Muscle of leg (tissue), 11 donors: Measurements from ENCODE around the gene CYP4F22. TPM values are rescaled to one million over a fixed set of nuclear protein-coding genes. Genes with fewer than 3 reads are reported as not detected.

ENCODE experiments used
- DNase-seq: peaks from one replicate; pipeline ENCODE4 v3.0.0; 2013
- H3K27ac ChIP-seq: one replicate; pipeline ENCODE4 v1.5.1; 2013; ENCODE audit warnings: mild to moderate bottlenecking, low read length, control low read depth
- H3K27me3 ChIP-seq: one replicate; pipeline ENCODE4 v1.6.1; 2013; ENCODE audit warnings: low read length; ENCODE audit not compliant: control insufficient read depth, insufficient read depth
- H3K36me3 ChIP-seq: one replicate; pipeline ENCODE4 v1.6.1; 2013; ENCODE audit warnings: low read length; ENCODE audit not compliant: control insufficient read depth, insufficient read depth
- H3K4me1 ChIP-seq: one replicate; pipeline ENCODE4 v1.6.1; 2013; ENCODE audit warnings: low read length; ENCODE audit not compliant: control insufficient read depth, insufficient read depth
- H3K4me3 ChIP-seq: one replicate; pipeline ENCODE4 v1.5.1; 2013; ENCODE audit warnings: low read length, control low read depth
- H3K9me3 ChIP-seq: replicated peaks from 2 replicates; pipeline ENCODE4 v1.6.1; 2013; ENCODE audit warnings: low read depth, low read length; ENCODE audit not compliant: control insufficient read depth
- WGBS: methylation state at CpG from one replicate; pipeline ENCODE4 v1.1.5; 2013; ENCODE audit warnings: missing lambda C conversion rate; ENCODE audit not compliant: insufficient coverage; 5-methylcytosine and 5-hydroxymethylcytosine counted together
- polyA plus RNA-seq, 8 donors: library from polyadenylated mRNA; unstranded; fragments of 120-200 nt; gene quantifications; one replicate each; pipeline versions ENCODE4 v1.2.1 to v1.2.3, GENCODE V29; 2013; ENCODE audit warnings: inconsistent platforms in 1 of 8, low replicate concordance in 1 of 8; ENCODE audit not compliant: insufficient read length in 8 of 8, insufficient read depth in 1 of 8
- total RNA-seq: library from RNA; stranded (reverse); fragments of 120-200 nt; gene quantifications from one replicate; pipeline ENCODE4 v1.2.4, GENCODE V29; 2013

The CYP4F22 gene
- total and polyA plus RNA-seq, 9 donors: 0.11 to 0.44 TPM; not detected in 7

DNA sequence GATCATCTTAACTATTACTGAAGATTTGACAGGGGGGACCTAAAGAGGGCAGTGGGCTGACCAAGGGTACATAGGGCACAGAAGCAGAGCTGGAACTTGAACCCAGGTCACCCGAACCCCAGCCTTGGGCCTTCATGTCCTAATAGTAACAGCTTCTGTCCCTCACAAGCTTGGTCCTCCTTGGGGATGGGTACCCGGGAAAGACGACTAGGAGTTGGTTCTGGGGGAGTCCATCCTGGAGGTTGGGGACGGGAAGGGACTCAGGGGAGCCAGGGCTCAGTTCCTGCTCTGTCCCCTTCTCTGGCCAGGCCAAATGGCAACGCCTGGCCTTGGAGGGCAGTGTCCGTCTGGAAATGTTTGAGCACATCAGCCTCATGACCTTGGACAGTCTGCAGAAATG lies 67.1 kb downstream of the CYP4F22 start:
- no peaks in the 10 kb centered on the region for H3K27me3 ChIP-seq

DNA sequence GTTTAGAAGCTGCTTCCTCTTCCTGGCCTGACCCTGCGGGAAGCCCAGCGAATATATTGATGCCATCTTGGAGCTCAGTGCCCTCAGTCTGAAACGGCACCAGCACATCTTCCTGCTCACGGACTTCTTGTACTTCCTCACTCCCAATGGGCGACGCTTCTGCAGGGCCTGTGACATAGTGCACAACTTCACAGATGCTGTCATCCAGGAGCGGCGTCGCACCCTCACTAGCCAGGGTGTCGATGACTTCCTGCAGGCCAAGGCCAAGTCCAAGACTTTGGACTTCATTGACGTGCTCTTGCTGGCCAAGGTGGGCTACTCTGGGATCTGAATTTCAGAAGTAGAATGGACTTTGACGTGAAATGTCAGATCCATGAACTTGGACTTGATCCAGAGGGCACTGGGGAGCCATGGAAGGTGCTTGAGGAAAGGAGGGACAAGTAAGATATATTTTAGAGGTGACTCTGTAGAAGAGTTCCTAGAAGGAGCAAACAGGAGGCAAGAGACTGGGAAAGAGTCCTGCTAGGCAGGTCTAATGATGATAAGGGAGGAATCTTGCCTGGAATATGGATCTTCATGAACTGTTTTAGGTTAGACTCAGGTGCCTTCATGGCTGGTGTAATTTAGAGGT lies 68.3 kb downstream of the CYP4F22 start:
- H3K36me3 ChIP-seq: no peaks in the 10 kb centered on the region
- no peak for DNase-seq
- no peaks in the 10 kb centered on the region for H3K27me3 ChIP-seq
- no peaks in the 10 kb centered on the region for H3K4me1 ChIP-seq
- no peak overlapping the region for H3K27ac ChIP-seq
- no peaks in the 10 kb centered on the region for H3K9me3 ChIP-seq
- 81% methylated on average over 12 of the region's 12 CpGs for WGBS
- H3K4me3 ChIP-seq: no peak overlapping the region

More for the DNA sequence above, 67.1 kb downstream of the CYP4F22 start:
- H3K4me3 ChIP-seq: no peak overlapping the region
- WGBS: 66% methylated on average over 3 of the region's 6 CpGs
- DNase-seq: no peak
- no peaks in the 10 kb centered on the region for H3K9me3 ChIP-seq
- H3K36me3 ChIP-seq: no peaks in the 10 kb centered on the region
- H3K27ac ChIP-seq: no peak overlapping the region
- H3K4me1 ChIP-seq: no peaks in the 10 kb centered on the region

DNA sequence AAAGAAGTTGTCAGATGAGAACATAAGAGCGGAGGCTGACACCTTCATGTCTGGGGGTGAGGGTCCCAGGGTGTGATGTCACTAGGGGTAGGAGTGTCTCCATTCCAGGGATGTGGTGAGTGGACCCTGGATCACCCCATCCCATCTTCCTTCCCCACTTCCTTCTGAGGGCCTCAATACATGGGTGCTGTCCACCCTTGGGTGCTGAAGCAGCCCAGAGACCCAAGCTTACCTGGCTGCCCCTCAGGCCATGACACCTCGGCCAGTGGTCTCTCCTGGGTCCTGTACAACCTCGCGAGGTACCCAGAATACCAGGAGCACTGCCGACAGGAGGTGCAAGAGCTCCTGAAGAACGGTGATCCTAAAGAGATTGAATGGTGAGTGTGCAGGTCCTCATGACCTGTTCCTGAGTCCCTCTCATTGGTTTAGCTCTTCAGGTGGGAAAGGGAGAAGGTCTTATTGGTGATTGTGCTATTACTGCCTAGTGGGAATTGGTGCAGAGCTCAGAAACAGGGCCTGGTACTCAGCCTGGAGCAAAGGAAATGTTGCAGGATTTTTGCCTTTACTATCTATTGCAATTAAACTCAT lies 69.0 kb downstream of the CYP4F22 start:
- Histone ChIP-seq H3K27me3 (no peaks in the 10 kb centered on the region), H3K27ac (no peak overlapping the region)
- 66% methylated on average over 5 of the region's 6 CpGs for WGBS

DNA sequence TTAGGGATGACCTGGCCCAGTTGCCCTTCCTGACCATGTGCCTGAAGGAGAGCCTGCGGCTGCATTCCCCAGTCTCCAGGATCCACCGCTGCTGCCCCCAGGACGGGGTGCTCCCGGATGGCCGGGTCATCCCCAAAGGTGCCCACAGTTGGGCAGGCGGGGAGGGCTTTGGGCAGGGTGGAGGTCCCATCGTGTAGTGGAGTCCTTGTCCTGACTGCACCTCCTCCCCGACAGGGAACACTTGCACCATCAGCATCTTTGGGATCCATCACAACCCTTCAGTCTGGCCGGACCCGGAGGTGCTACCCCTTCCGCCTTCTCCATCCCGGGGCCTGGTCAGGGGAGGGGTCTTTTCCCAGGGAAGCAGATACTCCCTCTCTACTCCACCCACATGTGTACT lies 75.0 kb downstream of the CYP4F22 start:
- H3K27me3 ChIP-seq: peaks cover 10% of the 10 kb centered on the region

More for the DNA sequence above, 69.0 kb downstream of the CYP4F22 start:
- no peaks in the 10 kb centered on the region for H3K9me3 ChIP-seq
- H3K4me3 ChIP-seq: no peak overlapping the region
- no peak for DNase-seq
- H3K4me1 ChIP-seq: no peaks in the 10 kb centered on the region
- no peaks in the 10 kb centered on the region for H3K36me3 ChIP-seq

DNA sequence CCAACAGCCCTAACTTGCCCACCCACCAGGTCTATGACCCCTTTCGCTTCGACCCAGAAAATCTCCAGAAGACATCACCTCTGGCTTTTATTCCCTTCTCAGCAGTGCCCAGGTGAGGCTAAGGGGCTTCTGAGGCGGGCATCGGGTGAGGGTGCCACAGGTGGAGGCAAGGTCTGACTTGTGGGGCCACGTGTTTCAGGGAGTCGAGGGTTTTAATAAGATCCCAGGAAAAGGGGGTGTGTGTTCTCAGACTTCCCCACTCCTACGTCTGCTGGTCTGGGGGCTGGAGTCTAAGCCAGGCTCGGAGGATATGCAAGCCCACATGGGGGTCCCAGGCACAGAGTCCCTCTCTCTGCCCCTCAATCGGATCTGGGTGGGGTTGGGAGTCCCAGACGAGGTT lies 75.8 kb downstream of the CYP4F22 start:
- H3K36me3 ChIP-seq: no peaks in the 10 kb centered on the region
- H3K9me3 ChIP-seq: no peaks in the 10 kb centered on the region
- H3K4me1 ChIP-seq: peaks cover 3% of the 10 kb centered on the region
- WGBS: no CpG with 5 or more reads among the region's 10 CpGs
- H3K27ac ChIP-seq: no peak overlapping the region
- no peak overlapping the region for H3K4me3 ChIP-seq
- peaks cover 10% of the 10 kb centered on the region for H3K27me3 ChIP-seq
- DNase-seq: no peak

More for the DNA sequence above, 75.0 kb downstream of the CYP4F22 start:
- Histone ChIP-seq H3K4me3 (no peak overlapping the region), H3K36me3 (no peaks in the 10 kb centered on the region), H3K9me3 (no peaks in the 10 kb centered on the region), H3K4me1 (peaks cover 3% of the 10 kb centered on the region), H3K27ac (no peak overlapping the region)
- WGBS: 83% methylated on average over 4 of the region's 12 CpGs
- DNase-seq: no peak

DNA sequence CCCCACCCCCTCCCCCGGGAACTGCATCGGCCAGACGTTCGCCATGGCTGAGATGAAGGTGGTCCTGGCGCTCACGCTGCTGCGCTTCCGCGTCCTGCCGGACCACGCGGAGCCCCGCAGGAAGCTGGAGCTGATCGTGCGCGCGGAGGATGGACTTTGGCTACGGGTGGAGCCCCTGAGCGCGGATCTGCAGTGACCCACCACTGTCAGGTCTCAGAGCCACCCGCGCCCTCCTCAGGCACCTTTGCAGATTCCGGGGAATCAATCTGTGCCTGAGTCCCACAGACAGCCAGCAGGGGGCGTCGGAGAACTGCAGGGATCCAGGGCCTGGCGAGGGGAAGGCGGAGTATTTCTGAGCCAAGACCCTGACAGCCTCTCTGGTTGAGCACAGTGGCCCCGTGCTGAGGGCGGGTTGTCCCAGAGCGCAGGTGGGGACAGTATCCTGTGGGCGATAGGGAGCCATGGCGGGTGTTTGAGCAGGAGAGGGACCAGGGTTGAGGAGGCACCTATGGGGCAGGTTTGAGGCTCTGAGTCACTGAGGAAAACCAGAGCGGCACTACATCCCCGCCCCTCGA lies 76.3 kb downstream of the CYP4F22 start:
- H3K27ac ChIP-seq: no peak overlapping the region
- H3K4me3 ChIP-seq: no peak overlapping the region
- H3K27me3 ChIP-seq: peaks cover 10% of the 10 kb centered on the region
- 2% methylated on average over 26 of the region's 35 CpGs for WGBS
- peaks cover 3% of the 10 kb centered on the region for H3K4me1 ChIP-seq
- peak; percentile 73 for DNase-seq
- no peaks in the 10 kb centered on the region for H3K36me3 ChIP-seq
- H3K9me3 ChIP-seq: no peaks in the 10 kb centered on the region

DNA sequence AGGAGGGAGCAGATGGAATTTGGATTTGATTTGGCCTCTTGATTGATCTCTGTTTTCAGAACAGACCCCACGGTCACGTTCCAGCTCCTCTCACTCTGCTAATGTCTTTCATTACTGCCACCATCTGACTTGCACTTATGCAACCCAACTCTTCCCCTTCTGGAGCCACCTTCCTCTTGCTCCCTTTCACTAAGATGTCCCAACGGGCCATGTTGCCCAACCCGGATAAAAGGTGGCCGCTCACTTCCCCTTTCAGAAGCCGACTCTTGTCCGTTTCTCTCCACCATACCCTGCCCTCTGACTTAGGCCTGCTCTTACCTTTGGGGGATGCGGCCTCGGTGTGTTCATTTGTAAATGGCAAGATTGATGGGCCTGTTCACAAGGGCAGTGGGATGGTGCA lies 79.3 kb downstream of the CYP4F22 start:
- no peak overlapping the region for H3K4me3 ChIP-seq
- 68% methylated on average over 7 of the region's 9 CpGs for WGBS
- H3K27ac ChIP-seq: no peak overlapping the region
- H3K4me1 ChIP-seq: peaks cover 3% of the 10 kb centered on the region
- peaks cover 10% of the 10 kb centered on the region for H3K27me3 ChIP-seq
- peak; percentile 18 for DNase-seq
- no peaks in the 10 kb centered on the region for H3K36me3 ChIP-seq
- H3K9me3 ChIP-seq: no peaks in the 10 kb centered on the region

DNA sequence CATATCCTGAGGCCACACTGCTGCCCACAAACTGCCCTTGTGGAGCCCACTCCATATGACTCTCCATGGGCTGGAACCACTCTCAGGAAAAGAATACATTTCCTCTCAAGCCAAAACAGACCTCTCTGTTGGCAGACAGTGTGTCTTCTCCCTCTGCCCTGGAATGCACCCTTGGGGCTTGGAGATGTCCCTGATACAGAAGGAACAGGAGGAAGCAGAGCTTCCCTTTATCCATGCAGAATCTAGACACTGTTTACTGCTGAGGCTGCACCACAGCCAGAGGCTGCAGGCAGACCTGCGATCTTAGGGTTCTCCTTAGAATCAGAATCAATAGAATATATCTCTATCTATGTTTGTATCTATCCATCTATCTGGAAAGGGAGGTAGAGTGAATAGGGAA lies 79.9 kb downstream of the CYP4F22 start:
- Histone ChIP-seq H3K27ac (no peak overlapping the region), H3K27me3 (peaks cover 8% of the 10 kb centered on the region), H3K36me3 (no peaks in the 10 kb centered on the region), H3K4me1 (peaks cover 3% of the 10 kb centered on the region), H3K9me3 (no peaks in the 10 kb centered on the region), H3K4me3 (no peak overlapping the region)
- no CpG with 5 or more reads among the region's 1 CpG for WGBS
- DNase-seq: no peak

DNA sequence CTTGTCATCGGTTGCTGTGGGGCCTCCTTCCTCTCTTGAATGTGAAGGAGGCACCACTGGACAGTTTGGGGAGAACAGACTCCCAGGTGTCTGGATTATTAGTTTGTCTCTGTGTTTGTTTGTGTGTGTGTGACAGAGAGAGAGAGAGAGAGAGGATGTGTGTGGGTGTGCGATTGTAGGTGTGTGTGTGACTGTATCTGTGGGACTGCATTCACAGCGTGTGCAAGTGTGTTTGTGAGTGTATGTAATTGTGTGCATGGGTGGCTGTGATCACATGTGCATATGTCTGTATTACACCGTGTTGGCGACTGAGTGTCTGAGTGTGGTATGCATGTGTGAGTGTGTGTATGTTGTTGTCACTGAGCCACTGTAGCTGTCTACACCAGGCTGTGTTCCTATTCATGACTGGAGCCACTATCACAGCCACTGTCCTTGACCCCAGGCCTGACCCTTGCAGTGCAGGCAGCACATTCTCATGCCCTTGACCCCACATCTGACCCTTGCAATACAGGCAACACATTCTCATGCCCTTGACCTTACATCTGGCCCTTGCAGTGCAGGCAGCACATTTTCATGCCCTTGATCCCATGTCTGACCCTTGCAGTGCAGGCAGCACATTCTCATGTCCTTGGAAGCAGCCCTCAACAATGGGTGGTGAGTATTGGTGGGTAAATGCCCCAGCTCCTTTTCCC lies 81.6 kb downstream of the CYP4F22 start:
- Histone ChIP-seq H3K27ac (no peak overlapping the region), H3K36me3 (no peaks in the 10 kb centered on the region), H3K27me3 (no peaks in the 10 kb centered on the region), H3K4me3 (no peak overlapping the region), H3K4me1 (no peaks in the 10 kb centered on the region), H3K9me3 (no peaks in the 10 kb centered on the region)
- no peak for DNase-seq
- 93% methylated on average over 4 of the region's 5 CpGs for WGBS

DNA sequence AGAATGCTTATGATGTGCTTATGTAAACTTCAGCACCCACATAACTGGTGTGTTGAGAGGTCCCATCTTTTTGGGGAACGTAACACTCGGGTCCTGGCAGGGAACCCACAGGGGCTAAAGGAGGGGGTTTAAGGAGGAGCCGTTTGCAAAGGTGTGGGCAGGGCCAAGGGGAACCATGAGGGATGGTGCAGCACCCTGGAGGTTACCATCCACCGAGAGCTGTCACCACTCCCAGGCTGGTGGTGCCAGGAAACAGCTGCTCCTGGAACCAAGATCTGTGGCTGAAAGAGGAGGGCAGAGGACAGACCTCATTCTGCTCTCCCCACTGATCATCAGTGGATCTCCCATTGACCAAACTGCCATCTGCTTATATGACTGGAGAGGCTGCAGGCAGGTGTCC lies 83.5 kb downstream of the CYP4F22 start:
- no peaks in the 10 kb centered on the region for H3K9me3 ChIP-seq
- WGBS: 79% methylated on average over 4 of the region's 4 CpGs
- H3K27ac ChIP-seq: no peak overlapping the region
- no peak for DNase-seq
- no peak overlapping the region for H3K4me3 ChIP-seq
- H3K36me3 ChIP-seq: no peaks in the 10 kb centered on the region
- H3K4me1 ChIP-seq: no peaks in the 10 kb centered on the region
- H3K27me3 ChIP-seq: no peaks in the 10 kb centered on the region
